Measurements from ENCODE around the gene ADAMTS17.

DNA sequence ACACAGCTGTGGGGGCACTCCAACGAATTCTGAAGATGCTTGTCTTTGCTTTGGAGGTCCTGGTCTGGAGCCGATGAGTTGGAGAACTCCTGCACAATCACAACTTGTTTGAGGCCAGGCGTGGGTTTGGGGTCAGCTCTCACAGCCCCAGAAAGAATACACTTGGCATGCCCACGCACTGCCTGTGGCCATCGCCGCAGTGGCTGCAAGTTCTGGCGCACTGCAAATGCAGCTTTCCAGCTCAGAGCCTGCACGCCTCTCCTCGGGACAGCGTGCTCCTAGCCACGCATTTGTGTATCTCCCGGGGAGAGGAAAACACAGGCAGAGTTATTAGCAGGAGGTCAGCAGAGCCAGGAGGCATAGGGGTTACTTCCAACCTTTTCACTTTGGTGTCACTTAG is 282.7 kb downstream of the ADAMTS17 start:
- TF ChIP-seq POLR2A (IDR thresholded peaks at IDR 0.05): no peak
- TF ChIP-seq, protein P1, sequence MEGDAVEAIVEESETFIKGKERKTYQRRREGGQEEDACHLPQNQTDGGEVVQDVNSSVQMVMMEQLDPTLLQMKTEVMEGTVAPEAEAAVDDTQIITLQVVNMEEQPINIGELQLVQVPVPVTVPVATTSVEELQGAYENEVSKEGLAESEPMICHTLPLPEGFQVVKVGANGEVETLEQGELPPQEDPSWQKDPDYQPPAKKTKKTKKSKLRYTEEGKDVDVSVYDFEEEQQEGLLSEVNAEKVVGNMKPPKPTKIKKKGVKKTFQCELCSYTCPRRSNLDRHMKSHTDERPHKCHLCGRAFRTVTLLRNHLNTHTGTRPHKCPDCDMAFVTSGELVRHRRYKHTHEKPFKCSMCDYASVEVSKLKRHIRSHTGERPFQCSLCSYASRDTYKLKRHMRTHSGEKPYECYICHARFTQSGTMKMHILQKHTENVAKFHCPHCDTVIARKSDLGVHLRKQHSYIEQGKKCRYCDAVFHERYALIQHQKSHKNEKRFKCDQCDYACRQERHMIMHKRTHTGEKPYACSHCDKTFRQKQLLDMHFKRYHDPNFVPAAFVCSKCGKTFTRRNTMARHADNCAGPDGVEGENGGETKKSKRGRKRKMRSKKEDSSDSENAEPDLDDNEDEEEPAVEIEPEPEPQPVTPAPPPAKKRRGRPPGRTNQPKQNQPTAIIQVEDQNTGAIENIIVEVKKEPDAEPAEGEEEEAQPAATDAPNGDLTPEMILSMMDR (IDR thresholded peaks at IDR 0.05 in 4 of 5, conservative IDR thresholded peaks at IDR 0.05 in 1 of 5): no peak
